HG03135 (cell line): ENCODE data around the gene TEAD3.
"Not testable (repeated sequence)": the region's sequence is repeated elsewhere in the genome, so short reads cannot be mapped to it uniquely, and the experiment has no call there.

ENCODE experiments used
- ATAC-seq: cut with Tn5 transposase; IDR thresholded peaks from one replicate; pipeline ENCODE4 v1.9.1; 2021; ENCODE audit warnings: mild to moderate bottlenecking, moderate library complexity; ENCODE audit not compliant: unreplicated experiment

Gene TEAD3

DNA sequence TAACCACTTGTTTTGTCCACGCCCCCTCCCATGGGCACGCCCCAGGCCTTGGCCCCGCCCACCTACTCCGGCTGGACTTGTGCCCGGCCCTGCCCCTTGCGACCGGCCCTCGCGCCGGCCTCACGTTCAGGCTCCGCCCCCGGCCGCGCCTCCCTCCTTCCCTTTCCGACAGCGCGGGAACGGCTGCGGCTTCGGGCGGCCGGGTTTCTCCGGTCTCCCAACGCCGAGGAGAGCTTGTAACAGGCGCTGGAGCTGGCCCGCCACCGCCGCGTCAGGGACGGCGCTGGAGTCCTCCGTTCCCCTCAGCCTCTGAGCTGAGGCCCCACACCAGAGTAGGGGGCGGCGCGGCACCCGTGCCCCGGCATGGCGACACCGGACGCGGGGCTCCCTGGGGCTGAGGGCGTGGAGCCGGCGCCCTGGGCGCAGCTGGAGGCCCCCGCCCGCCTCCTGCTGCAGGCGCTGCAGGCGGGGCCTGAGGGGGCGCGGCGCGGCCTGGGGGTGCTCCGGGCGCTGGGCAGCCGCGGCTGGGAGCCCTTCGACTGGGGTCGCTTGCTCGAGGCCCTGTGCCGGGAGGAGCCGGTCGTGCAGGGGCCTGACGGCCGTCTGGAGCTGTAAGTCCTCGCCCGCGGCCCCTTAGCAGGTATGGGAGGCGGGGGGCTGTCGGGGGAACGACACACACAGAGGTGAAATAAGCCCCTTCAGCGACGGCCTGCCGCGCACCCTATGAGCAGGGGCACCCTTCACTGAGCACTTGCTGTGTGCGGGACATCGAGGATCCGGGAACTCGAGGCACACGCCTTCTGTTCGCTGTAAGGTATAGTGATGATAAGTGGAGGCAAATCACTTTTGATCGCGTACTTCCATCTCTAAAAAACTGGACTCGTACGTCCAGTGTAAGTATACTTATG, 44.4 kb downstream of the TEAD3 start, which contains the start of gene FANCE:
Gene FANCE, plus strand, starts transcription at position 156 of the 908 bp plus-strand sequence. Its CDS starts 208 bp downstream, at position 364.
- ATAC-seq, result peak; percentile 87

DNA sequence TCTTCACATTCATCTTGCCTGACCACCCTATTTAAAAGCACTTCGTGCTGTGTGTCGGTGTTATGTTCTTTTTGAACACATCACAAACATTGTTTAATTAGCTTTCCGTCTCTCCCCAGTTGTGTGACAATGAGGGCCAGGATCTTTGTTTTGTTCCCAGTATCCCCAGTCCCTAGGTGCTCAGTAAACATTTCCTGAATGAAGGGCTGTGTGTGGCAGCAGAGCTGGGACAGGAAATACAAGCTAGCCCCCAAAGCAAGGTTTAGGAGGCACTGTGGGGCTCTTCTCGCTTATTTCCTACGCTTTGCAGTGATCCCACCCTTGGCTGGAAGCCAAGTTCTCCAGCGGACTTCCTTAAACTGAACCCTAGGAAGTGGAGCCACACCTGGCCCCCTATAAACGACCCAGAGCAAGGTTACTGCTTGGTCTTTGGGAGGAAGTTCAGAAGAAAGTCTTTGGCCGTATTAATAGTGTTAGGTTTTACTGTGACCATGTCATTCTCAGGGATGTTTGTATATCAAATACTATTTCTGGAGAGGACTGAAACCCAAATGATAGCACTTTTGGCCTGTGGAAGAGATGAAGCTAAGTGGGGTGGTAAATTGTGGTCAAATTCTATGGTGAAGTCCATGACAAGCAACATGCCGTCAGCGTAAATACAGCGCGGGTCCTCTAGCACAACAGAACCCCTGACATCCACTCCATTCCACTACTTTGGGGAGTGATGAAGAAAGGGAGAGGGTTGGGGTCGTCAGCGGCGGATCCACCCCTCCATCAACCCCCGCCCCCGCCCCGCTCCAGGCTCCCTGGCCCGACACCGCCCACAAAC, 45.3 kb downstream of the TEAD3 start:
- ATAC-seq, result no peak

DNA sequence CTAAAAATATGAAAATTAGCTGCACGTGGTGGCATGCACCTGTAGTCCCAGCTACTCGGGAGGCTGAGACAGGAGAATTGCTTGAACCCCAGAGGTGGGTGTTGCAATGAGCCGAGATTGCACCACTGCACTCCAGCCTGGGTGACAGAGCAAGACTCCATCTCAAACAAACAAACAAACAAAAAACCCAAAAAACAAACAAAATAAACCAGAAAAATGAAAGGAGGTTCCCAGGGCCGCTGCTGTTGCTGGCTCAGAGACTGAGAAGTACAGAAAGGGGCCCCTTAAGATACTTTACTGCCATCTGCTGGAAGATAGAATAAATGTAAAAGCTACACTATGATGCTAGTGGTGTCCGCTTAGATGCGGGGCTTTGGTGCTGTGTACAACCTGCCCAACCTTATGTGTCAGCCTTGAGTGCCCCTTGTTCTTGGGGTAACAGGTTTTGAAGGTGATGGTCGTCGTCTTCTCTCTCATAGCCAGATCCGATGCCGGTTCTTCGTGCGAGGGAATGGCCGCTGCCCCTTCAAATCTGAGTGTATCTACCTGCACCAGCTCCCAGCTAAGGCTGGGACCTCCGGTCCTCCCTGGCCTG, 47.5 kb downstream of the TEAD3 start:
- no peak for ATAC-seq

DNA sequence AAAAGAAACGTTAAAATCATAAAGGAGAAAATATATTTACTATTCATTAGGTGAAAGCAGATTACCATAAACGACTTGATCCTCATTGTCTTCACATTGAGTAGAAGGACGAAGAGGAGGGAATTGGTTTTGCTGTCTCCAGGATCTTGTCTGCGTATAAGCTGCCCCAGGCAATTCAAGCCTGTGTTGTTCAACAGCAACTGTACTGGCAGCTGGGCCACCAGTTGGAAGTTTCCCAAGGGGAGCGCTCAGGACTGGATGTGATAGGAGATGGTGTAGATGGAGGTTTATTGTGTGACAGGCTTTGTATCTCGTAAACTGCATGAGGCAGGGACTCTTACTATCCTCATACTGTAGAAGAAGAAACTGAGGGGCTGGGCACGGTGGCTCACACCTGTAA, 48.7 kb downstream of the TEAD3 start:
- ATAC-seq, result no peak

DNA sequence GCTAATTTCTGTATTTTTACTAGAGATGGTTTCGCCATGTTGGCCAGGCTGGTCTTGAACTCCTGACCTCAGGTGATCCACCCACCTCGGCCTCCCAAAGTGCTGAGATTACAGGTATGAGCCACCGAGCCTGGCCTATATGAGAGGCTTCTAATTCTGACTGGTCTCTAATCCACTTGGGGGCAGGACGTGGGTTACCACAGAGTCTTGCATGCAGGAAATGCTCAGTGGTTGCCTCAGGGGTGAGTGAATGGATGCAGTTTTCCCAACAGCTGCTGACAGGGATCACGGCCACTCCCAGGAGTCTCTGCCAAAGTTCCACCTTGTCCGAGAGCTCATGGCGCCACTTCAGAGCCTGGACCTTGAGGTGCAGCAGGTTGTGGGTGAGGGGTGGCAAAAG, 51.2 kb downstream of the TEAD3 start:
- ATAC-seq, result no peak

DNA sequence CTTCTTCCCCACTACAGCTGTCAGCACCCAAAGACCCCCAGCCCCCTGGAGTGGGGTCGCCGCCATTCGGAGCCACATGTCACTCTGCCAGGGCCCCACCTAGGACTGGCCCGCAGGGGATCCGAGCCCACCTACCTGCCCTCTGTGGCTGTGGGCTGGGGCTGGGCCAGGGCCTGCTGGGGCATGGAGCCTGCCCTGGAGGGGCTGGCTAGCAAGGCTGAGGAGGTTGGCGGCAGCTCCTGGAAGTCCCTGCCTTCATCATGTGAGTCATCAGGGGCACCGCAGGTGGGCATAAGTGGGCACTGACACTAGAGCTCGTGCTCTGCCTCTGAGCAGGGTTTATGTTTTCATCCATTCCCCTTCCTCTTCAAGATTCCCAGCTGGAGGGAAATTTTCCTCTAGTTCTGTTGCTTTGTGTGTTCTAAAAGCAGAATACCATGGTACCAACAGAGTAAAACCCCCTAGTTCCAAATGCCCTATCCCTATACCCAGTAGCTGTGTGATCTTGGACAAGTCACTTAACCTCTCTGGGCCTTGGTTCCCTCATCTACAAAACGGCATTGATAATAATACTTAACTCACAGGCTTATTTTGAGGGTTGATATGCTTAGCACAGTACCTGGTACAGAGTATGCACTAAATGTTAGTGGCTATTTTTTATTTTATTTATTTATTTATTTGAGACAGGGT, 53.4 kb downstream of the TEAD3 start:
- ATAC-seq, result no peak

DNA sequence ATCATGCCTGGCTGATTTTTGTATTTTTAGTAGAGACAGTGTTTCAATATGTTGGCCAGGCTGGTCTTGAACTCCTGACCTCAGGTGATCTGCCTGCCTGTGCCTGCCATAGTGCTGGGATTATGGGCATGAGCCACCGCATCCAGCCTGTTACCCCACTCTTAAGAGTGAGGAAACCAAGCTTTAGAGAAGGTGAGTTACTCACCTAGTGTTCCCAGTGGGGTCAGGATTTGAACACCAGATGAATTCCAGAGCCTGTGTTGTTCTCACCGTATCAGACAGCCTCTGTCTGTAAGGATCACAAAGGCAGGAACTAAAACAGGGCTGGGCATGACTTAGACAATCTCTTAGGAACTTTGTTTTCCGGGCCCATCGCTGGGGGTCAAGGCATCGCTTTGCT, 54.2 kb downstream of the TEAD3 start:
- no peak for ATAC-seq

DNA sequence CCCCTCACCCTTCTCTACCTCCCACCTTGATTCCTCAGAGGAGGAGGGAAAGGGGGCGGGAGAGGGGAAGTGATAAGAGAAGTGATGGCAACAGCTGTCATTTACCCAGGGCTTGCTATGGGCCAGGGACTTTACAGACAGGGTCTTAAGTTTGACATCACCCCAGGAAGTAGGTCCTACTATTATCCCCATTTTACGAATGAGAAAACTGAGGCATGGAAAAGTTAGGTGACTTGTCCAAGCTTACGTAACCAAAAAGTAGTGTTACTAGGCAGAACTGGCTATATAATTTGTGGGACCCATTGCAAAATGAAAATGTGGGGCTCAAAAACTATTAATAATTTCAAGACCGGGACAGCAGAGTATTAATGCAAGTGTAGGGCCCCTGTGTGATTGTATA, 55.2 kb downstream of the TEAD3 start:
- ATAC-seq, result no peak

DNA sequence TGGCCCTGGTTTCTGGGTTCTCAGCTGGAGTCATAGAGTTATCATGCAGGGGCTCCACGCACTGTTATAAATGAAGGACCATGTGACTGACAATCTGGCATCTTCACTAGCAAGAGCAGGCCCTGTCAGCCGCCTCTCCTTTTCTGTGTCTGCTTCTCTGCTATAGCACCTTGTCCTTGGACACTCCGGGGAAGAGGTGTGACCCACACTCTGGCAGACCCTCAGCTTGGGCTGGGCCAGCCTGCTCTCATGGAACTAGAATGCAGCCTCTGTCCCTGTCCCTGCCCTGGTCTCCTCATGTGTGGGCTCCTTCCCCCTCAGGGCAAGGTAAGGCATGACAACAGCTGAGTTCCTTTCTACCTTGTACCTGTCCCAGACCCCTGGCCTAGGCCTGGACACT, 55.7 kb downstream of the TEAD3 start:
- no peak for ATAC-seq

DNA sequence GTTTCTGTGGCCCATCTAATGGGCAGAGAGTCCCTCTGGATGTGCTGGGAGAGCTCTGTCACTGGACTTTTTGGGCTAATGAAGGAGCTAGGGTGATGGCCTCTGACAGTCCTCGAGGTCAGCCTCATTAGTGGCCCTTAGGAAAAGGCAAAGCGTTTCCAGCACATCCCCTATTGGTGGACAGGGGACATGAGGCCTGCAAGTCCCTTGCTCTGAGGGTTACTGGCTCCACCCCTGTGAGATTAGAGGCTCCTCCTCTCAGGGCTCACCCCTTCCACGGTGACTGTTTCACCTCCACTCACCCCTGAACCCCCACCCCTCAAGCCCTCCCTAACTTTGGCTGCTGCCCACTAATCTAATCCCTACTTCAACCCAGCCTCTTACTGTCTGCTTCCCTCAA, 57.6 kb downstream of the TEAD3 start:
- ATAC-seq, result no peak

DNA sequence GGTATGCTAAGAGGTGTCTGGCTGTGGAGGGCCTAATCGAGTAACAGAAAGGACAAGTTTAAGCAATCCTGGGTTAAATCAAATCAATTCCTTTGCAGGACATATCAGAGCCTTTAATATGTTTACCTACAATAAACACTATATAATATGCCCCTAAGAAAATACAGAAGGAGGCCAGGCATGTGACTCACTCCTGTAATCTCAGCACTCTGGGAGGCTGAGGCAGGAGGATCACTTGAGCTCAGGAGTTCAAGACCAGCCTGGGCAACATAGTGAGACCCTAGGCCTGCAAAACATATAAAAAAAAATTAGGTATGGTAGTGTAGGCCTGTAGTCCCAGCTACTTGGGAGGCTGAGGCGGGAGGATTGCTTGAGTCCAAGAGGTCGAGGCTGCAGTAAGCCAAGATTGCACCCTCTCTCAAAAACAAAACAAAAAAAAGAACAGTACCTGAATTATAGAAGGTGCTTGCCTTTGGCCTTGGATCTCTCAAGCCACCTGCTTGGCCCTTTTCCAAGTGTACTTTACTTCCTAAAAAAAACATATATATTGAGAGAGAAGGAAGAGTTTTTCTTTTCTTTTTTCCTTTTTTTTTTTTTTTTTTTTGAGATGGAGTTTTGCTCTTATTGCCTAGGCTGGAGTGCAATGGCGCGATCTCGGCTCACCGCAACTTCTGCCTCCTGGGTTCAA, 58.4 kb downstream of the TEAD3 start:
- not testable (repeated sequence) for ATAC-seq

DNA sequence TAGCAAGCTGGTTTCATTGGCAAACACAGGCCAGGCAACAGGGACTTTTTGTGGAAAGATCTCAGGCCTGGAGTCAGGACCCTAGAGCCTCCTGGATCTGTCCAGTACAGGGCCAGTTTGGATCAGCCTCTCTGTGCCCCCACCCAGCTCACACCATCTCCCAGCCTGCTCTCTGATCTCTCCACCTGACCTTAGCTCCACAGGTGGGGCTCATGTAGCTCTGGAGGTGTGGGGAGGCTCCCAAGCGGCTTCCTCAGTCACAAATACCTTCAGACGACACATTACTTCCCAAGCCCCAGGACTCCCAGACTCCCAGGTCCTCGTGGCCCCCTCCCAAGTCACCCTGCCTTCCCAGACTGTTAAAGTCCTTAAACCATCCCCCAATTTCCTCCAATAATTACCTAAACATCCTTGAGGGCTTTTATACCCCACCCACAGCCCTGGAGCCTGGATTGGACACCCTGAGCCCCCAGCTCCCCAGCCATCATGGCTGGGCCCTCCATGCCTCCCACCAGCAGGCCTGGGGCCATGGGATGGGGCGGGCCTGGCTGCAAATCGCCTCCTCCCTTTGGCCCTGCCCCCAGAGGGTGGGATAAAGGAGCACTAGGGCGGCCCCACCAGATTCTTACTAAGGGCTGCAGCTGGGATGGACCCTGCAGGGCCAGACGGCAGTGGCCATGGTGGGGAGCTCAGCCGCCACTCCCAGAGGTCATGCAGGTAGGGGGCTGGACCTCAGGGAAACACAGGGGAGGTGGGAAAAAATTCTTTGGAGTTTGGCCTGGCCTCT, 60.6 kb downstream of the TEAD3 start:
- no peak for ATAC-seq

DNA sequence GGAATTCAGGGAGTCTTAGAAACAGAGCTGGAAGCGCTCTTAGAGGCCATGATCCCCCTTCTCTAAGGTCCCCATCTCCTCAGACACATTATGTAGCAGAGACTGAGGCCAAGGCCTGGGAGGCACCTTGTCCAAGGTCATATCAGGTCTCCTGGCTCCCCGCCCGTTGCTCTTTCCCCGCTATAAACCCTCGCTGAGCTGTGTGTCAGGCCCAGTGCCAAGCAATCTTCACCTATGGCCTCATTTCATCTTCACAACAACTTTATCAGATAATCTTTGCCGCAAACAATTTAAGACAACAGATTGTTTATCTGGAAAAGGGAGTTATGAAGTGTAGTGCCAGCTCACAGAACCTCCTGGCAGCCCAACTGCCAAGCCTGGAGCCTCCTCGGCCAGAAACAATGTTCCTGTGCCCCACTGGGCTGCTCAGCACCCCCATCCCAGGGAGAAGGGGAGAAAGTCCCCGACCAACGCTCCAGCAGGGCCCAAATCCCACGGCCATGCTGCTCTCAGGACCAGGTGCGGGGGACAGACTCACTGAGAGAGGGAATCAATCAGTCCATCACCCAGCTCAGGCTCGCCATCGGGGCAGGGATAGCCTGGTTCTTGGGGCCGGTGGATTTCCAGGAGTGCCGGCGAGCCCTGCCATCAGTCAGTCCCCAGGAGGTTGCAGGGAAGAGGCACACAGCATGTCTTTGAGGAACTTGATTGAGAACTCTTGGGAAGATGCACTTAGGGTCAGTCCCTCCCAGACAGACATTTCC, 61.6 kb downstream of the TEAD3 start:
- no peak for ATAC-seq

DNA sequence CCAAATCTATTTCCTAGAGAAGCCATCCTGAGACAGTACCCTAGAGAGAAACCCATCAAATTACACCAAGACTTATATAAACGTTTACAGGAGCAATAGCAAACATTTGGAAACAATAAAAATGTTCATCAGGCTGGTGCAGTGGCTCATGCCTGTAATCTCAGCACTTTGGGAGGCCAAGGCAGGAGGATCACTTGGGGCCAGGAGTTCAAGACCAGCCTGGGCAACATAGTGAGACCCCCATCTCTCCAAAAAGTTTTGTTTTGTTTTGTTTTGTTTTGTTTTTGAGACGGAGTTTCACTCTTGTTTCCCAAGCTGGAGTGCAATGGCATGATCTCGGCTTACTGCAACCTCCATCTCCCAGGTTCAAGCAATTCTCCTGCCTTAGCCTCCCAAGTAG, 64.2 kb downstream of the TEAD3 start:
- not testable (repeated sequence) for ATAC-seq

DNA sequence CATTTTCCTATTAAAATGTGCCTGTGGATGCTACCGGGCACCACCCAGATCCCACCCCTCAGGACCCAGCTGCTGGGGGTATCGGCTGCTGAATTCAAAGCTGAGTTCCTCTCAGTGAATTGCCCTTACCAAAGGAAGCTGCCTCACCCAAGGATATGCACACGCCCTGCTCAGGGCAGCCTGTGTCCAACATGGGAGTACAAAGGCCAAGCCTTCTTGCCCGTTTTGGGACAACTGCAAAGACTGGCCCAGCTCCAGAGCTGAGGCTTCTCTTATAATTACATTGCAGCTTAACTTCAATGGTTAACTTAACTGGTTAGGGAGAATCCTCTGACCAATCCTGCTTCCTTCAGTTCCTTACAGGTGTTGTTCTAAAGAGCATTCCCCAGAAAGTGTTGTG, 64.6 kb downstream of the TEAD3 start:
- no peak for ATAC-seq

DNA sequence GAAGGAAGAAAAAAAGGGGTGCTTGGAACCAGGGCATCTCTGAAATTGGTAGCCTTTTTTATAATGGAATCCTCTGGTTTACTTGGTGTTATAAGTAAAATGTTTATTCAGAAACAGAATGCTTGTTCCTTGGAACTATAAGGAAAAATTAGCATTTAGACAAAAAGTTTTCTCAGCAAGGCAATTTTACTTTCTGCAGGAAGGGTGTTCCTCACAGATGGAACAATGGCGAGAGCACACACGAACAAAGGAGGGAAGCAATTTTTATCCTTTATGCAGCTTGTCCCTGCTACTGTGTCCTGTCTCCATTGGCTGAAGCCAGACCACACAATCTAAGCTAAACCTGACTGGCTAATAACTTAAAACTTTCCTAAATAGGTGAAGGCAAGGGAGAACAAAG, 67.4 kb downstream of the TEAD3 start:
- ATAC-seq, result no peak

DNA sequence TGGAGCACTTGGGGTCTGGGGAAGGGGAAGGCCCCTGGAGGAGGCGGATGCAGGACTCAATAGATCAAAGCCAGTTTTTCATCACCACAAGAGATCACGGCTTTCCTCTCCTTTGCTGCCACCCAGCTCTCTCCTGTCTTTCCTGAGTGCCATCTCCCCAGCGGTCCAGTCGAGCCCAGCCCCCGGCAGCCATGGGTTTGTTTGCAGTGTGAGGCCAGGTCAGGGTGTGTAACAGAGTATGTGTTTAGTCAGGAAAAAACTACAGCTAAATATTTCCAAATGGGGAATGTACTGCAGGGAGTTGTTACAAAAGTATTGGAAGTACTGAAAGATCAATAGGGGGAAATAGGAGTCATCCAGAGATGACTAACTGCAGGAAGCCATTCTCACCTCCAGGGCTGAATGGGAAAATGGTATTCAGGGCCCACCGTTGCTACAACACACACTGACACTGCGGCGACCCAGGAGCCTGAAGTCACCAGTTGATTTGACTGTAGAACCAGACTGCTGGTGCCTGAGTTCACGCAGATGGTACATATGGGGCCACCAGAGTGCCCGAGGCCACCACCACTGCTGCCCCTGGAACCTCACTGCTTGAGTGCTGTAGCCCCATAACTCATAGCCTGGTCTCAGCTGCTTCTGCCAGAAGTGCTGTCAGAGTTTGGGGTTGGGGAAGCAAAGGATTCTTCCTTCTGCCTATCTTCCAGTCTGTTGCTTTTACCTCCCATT, 68.3 kb downstream of the TEAD3 start:
- ATAC-seq, result no peak

DNA sequence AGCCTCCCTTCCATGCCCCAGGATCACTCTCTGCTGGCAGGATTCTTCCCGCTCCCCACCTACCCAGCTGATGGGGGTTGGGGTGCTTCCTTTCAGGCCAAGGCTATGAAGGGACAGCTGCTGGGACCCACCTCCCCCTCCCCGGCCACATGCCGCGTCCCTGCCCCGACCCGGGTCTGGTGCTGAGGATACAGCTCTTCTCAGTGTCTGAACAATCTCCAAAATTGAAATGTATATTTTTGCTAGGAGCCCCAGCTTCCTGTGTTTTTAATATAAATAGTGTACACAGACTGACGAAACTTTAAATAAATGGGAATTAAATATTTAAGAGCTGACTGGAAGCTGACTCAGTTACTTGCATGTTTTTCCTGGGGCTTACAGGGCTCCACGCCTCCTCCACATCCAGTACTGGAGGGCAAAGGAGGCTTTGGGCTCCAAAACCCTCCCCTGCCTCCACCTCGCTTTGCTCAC, 69.0 kb downstream of the TEAD3 start:
- ATAC-seq, result no peak
